ENCODE measurements around the gene MAP6D1. TPM values are rescaled to one million over a fixed set of nuclear protein-coding genes. Genes with fewer than 3 reads are reported as not detected.

The MAP6D1 gene
- polyA plus RNA-seq, 1 donor, result 41.3 TPM

GRCh38 chr3:183823963-183824362, 1.4 kb downstream of the MAP6D1 start:
- DNase-seq (ENCODE audit: low read depth), result no peak

DNA sequence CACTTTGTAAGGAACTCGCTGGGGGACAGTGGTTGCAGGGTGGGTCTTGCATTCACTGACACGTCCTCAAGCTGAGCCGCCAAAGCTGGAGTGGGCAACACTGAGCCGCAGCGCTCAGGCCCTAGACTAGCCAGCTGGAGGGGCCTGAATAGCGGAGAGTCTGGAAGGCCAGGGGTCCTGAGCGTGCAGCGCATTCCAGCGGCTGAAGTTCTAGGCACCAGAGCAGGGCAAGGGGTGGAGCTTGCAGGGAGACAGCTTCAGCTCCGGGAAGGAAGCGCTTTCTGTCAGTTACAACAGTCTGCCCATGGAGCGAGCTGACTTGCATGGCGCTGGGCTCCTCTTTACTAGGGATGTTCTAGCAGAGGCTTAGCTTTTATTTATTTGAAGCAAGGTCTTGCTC, 2.7 kb downstream of the MAP6D1 start:
- DNase-seq (ENCODE audit: low read depth), result no peak

DNA sequence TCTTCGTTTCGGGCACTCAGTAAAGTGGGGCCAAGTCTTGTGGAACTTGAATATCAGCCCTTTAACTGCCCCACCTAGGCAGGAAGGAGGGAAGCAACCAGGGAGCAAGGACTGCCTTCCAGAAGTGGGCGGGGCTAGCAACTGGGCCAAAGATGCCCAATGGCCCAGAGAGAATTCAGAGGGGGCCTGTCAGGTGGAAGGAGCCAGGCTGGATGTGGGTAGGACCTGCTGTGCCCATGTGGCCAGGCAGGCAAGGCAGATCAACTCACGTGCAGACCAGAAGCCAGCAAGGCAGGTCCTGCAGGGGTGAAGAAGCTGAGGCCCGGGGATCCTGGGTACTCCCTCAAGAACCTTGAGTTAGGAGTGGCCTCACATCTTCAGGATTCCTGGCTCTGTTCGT, 5.5 kb downstream of the MAP6D1 start:
- DNase-seq (ENCODE audit: low read depth), result no peak

- DNase-seq (ENCODE audit: low read depth), result no peak
These were observed 6.4 kb downstream of the MAP6D1 start for GRCh38 chr3:183818706-183819624.

DNA sequence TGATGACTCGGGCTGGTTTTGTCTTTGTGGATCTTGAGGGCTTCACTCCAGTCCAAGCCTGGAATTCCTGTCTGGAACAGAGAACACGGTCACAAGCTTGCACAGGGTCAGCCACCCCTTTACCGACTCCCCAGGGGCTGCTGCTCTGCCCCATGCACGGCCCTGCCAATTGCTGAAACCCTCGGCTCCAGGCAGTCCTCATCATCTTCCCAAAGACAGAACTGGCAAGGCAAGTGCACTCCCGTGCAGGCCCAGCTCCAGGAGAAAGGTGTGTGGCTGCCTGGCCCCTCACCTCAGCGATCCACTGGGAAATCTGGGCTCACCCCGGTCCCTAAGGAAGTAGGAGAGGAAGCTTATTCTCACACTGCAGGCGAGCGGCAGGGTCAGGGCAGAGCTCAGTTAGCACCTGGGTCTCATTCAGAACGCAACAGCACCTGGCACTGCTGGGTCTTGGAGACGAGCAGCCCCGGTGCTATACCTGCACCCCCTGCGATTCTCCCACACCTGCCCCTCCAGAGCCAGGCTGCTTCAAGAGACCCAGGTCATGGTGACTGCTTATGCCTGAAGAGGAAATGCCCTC, 7.2 kb downstream of the MAP6D1 start:
- no peak for DNase-seq (ENCODE audit: low read depth)

GRCh38 chr3:183817639-183818038, 7.7 kb downstream of the MAP6D1 start:
- no peak for DNase-seq (ENCODE audit: low read depth)

- no peak for DNase-seq (ENCODE audit: low read depth)
These were observed 8.5 kb downstream of the MAP6D1 start for GRCh38 chr3:183816681-183817510.

DNA sequence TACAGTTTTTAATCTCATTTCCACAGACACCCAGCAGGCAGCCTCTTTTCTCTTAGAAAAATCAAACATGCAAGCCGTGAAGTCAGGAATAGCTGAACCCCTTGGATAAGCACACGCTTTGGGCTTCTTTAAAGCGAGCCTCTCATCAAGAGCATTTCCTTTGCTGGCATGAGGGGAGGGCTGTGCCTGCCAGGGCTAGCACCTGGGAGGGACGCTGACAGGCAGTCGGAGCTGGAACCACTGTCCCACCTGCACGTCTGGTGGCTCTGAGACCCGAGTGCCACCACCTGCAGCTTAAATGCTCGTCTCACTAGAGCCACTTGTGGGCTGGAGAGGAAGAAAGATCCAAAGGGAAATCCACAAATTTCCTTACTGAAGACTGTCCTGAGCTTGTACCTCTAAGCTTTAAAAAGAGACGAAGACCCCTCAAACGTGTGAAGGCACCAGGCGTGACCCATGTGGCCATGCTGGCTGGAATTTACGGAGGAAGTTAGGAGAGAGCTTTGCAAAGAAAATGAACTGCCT, 9.4 kb downstream of the MAP6D1 start:
- DNase-seq (ENCODE audit: low read depth), result no peak

DNA sequence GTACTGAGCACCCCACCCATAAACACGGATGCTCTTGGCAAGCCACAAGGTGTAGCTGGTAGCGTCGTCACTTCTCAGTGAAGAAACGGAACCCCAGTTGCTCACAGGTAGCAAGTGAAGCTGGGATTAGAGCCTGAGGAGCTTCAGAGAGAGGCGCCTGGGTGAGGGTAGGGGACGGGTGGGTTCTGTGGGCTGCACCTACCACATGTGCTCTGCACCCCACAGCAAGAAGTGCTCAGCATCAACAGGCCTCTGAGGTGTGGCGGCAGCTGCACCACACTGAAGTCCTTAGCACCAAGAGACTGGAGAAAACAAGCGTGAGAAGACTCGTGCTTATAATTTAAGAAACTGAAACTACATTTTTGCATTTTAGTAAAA, 9.8 kb downstream of the MAP6D1 start:
- DNase-seq (ENCODE audit: low read depth), result no peak

GRCh38 chr3:183814240-183814639, 11.1 kb downstream of the MAP6D1 start:
- no peak for DNase-seq (ENCODE audit: low read depth)

DNA sequence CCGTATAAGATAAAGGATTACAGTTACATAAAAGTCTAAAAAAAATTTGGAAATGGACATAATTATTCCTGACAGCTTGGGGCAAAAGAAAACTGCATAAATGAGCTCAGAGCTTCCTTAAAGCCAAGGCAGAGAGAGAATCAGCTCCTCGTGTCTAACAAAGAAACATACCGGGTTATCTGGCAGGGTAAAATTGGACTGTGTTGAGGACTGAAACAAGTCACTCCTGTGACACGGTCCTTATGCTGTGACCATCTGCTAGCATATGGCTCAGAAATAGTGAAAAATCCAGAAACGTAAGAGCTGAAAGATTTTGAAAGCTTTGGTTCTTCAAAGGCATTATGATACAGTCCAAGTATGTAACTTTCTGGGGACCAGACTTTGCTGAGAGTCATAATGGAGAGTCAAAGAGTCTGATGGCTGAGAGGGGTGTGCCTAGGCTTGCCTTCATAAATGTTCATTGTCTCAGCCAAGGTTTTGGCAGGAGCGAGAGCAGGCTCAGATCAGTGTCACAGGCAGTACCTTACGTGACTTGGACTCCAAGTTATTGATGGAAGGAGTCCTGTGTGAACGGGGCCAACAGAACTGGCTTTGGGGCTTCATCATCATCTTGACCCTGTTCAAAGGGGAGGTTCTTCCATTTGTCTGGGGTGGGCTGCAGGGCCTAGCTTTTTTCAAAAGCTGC, 12.5 kb downstream of the MAP6D1 start:
- no peak for DNase-seq (ENCODE audit: low read depth)

GRCh38 chr3:183811638-183812037, 13.7 kb downstream of the MAP6D1 start:
- DNase-seq (ENCODE audit: low read depth), result no peak

- no peak for DNase-seq (ENCODE audit: low read depth)
These were observed 14.5 kb downstream of the MAP6D1 start for GRCh38 chr3:183810643-183811594.

- no peak for DNase-seq (ENCODE audit: low read depth)
These were observed 16.1 kb downstream of the MAP6D1 start for GRCh38 chr3:183809270-183809669.

GRCh38 chr3:183808355-183808754, 17.0 kb downstream of the MAP6D1 start:
- no peak for DNase-seq (ENCODE audit: low read depth)

DNA sequence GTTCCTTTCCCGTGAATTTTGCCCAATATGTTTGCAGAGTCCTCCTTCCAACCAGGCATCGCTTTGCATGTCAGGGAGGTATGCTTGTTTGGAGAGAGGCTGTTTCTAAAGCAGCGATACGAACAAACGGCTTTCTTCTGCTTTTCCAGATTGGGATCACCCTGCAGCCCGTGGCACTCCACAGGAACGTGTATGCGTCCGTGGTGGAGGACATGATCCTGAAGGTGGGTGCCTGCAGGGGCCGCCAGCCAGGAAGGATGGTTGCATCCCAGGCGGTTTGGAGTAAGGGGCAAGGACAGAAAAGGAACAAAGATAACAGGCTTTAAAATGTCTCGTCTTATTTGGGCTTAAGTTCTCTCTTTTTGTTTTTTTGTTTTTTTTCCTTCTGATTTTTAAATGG, 17.5 kb downstream of the MAP6D1 start:
- no peak for DNase-seq (ENCODE audit: low read depth)

- DNase-seq (ENCODE audit: low read depth), result no peak
These were observed 18.1 kb downstream of the MAP6D1 start for GRCh38 chr3:183807209-183807728.

- no peak for DNase-seq (ENCODE audit: low read depth)
These were observed 22.4 kb downstream of the MAP6D1 start for GRCh38 chr3:183802989-183803388.

DNA sequence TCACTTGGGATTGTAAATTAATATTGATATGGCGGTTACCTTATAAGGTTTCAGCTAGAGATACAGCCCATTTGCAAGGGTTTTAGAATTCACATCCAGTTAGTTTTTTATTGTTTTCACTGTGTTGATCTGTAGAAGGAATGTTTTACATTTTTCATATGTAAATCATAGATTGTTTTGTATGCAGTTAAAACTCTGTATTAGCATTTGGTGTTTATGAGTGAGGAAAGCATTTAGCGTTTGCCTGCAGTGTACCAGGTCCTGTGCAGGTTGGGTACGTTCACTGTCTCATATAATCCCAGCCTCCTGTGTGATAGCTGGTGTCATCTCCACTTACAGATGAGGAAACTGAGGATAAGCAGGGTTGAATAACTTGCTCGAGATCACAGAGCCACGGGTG, 23.8 kb downstream of the MAP6D1 start:
- DNase-seq (ENCODE audit: low read depth), result no peak

DNA sequence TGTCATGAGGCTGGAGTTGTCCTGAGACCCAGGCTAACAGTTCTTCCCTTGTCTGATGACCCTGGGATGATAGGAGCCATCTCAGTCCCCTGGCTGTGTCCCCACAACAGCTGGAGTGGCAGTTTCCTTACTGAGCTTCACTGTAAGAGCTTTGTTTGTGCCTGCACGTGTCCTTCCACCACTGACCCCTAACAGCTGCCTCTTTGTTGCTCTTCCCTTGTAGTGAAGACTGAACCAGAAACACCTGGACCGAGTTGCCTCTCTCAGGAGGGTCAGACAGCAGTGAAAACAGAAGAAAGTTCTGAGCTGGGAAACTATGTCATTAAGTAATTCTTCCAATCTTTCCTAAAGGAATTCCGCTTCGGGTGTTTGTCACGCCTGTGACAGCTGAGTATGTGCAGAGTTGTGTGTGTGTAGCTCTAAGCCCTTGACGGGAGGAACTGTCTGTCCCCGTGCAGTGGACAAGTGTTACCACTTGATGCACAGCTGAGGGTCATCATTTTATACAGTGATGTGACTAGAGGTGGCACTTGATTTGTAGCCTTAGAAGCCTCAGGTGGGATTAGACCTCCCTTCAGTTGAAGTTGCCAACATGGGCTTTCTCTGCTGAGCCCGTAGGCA, 25.0 kb downstream of the MAP6D1 start:
- DNase-seq (ENCODE audit: low read depth), result no peak
